Parathyroid adenoma (tissue), 2 donors: Measurements from ENCODE around the gene GDF10.

Experiments used
- H2AFZ ChIP-seq: fragments of 300-600 bp; sonication (generic); one replicate; pipeline ENCODE4 v1.7.0; 2017; ENCODE audit warnings: antibody characterized with exemption, mild to moderate bottlenecking
- H3K27ac ChIP-seq: fragments of 300-600 bp; sonication (generic); one replicate; pipeline ENCODE4 v1.7.0; 2017
- H3K27me3 ChIP-seq: fragments of 300-600 bp; sonication (generic); one replicate; pipeline ENCODE4 v1.7.0; 2017; ENCODE audit warnings: low read length; ENCODE audit not compliant: control insufficient read depth, insufficient read depth
- H3K36me3 ChIP-seq: fragments of 300-600 bp; sonication (generic); one replicate; pipeline ENCODE4 v1.7.0; 2017; ENCODE audit warnings: low read length; ENCODE audit not compliant: control insufficient read depth, insufficient read depth
- H3K4me1 ChIP-seq: fragments of 300-600 bp; sonication (generic); one replicate; pipeline ENCODE4 v1.7.0; 2017; ENCODE audit warnings: control low read depth
- H3K4me2 ChIP-seq: fragments of 300-600 bp; sonication (generic); one replicate; pipeline ENCODE4 v1.7.0; 2017; ENCODE audit warnings: low read length
- H3K4me3 ChIP-seq: fragments of 300-600 bp; sonication (generic); one replicate; pipeline ENCODE4 v1.7.0; 2017; ENCODE audit warnings: low read depth, low read length
- H3K79me2 ChIP-seq: fragments of 300-600 bp; sonication (generic); one replicate; pipeline ENCODE4 v1.7.0; 2017; ENCODE audit warnings: control low read depth
- H3K9ac ChIP-seq: fragments of 300-600 bp; sonication (generic); one replicate; pipeline ENCODE4 v1.7.0; 2017; ENCODE audit warnings: mild to moderate bottlenecking
- H3K9me3 ChIP-seq: fragments of 300-600 bp; sonication (generic); one replicate; pipeline ENCODE4 v1.7.0; 2017; ENCODE audit warnings: low read length; ENCODE audit not compliant: control insufficient read depth
- CTCF ChIP-seq: fragments of 300-600 bp; sonication (generic); IDR thresholded peaks from one replicate; pipeline ENCODE4 v1.7.0; 2017; ENCODE audit warnings: antibody characterized with exemption, mild to moderate bottlenecking
- donor health status: primary hyperparathyroidism.

The GDF10 gene

GRCh38 chr10:47306387-47307210, 6.6 kb downstream of the GDF10 start:
- no peaks in the 10 kb centered on the region for H3K4me1 ChIP-seq
- H3K9ac ChIP-seq, result no peak overlapping the region
- H3K4me2 ChIP-seq, result no peak overlapping the region
- H3K4me3 ChIP-seq, result no peak overlapping the region
- H3K27ac ChIP-seq, result no peak overlapping the region
- TF ChIP-seq CTCF, result no peak
- H3K79me2 ChIP-seq, result no peaks in the 10 kb centered on the region
- H2AFZ ChIP-seq, result no peak overlapping the region
- H3K27me3 ChIP-seq, result no peaks in the 10 kb centered on the region
- no peaks in the 10 kb centered on the region for H3K36me3 ChIP-seq
- no peaks in the 10 kb centered on the region for H3K9me3 ChIP-seq

GRCh38 chr10:47307381-47307780, 7.4 kb downstream of the GDF10 start:
- H3K4me1 ChIP-seq, result no peaks in the 10 kb centered on the region
- no peak overlapping the region for H3K4me2 ChIP-seq
- H3K79me2 ChIP-seq, result no peaks in the 10 kb centered on the region
- H3K9me3 ChIP-seq, result no peaks in the 10 kb centered on the region
- H3K9ac ChIP-seq, result no peak overlapping the region
- TF ChIP-seq CTCF, result no peak
- H3K36me3 ChIP-seq, result no peaks in the 10 kb centered on the region
- H3K4me3 ChIP-seq, result no peak overlapping the region
- no peak overlapping the region for H3K27ac ChIP-seq
- no peak overlapping the region for H2AFZ ChIP-seq
- H3K27me3 ChIP-seq, result no peaks in the 10 kb centered on the region

- Histone ChIP-seq H3K4me1 (no peaks in the 10 kb centered on the region), H3K79me2 (no peaks in the 10 kb centered on the region), H3K4me3 (no peak overlapping the region), H3K4me2 (no peak overlapping the region), H3K27me3 (no peaks in the 10 kb centered on the region), H3K36me3 (no peaks in the 10 kb centered on the region), H3K9me3 (no peaks in the 10 kb centered on the region), H3K9ac (no peak overlapping the region), H3K27ac (no peak overlapping the region), H2AFZ (no peak overlapping the region)
- no peak for TF ChIP-seq CTCF
These were observed 8.8 kb downstream of the GDF10 start for GRCh38 chr10:47308775-47309174.

- Histone ChIP-seq H3K4me1 (no peaks in the 10 kb centered on the region), H3K79me2 (no peaks in the 10 kb centered on the region)
- no peak for TF ChIP-seq CTCF
These were observed 9.6 kb downstream of the GDF10 start for GRCh38 chr10:47309408-47310089.

More at GRCh38 chr10:47309408-47310089, 9.6 kb downstream of the GDF10 start:
- Histone ChIP-seq H3K9ac (no peak overlapping the region), H3K27me3 (no peaks in the 10 kb centered on the region), H3K4me2 (no peak overlapping the region), H3K27ac (no peak overlapping the region), H3K36me3 (no peaks in the 10 kb centered on the region), H3K9me3 (no peaks in the 10 kb centered on the region), H3K4me3 (no peak overlapping the region), H2AFZ (no peak overlapping the region)
